NCI-H2227 (cell line): ENCODE measurements around the gene SAT2.
"Not testable (repeated sequence)": the region's sequence is repeated elsewhere in the genome, so short reads cannot be mapped to it uniquely, and the experiment has no call there.

Source experiments
- DNase-seq: peaks from one replicate; lab custom pipeline; 2025; ENCODE audit not compliant: unreplicated experiment; lab: John Stamatoyannopoulos, UW

SAT2 gene

GRCh38 chr17:7627250-7628121 is at the start of gene SAT2:
SAT2 (minus strand) TSS chr17:7627821; CDS start chr17:7627635, 186 bp downstream.
- peak; percentile 92 for DNase-seq

DNA sequence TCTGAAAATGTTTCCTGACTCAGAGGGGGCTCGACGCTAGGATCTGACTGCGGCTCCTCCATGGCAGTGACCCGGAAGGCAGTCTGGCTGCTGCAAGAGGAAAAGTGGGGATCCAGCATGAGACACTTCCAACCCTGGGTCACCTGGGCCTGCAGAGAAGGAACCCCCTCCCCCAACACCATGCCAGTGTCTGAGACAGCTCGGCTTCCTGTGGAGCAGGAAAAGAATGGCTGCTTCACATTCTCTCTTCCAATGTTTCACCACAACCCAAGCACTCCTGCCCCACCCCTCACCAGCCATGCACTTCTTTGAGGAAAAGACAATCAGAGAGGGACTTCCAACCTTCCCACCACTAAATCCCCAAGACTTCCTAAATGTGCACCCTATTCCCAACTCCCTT is 48.9 kb upstream of the SAT2 start:
- no peak for DNase-seq

GRCh38 chr17:7674934-7675333 is 47.3 kb upstream of the SAT2 start:
- no peak for DNase-seq

DNA sequence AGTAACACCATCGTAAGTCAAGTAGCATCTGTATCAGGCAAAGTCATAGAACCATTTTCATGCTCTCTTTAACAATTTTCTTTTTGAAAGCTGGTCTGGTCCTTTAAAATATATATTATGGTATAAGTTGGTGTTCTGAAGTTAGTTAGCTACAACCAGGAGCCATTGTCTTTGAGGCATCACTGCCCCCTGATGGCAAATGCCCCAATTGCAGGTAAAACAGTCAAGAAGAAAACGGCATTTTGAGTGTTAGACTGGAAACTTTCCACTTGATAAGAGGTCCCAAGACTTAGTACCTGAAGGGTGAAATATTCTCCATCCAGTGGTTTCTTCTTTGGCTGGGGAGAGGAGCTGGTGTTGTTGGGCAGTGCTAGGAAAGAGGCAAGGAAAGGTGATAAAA is 45.6 kb upstream of the SAT2 start:
- DNase-seq = peak; percentile 14

- DNase-seq = no peak
These were observed 40.9 kb upstream of the SAT2 start for GRCh38 chr17:7668482-7668881.

DNA sequence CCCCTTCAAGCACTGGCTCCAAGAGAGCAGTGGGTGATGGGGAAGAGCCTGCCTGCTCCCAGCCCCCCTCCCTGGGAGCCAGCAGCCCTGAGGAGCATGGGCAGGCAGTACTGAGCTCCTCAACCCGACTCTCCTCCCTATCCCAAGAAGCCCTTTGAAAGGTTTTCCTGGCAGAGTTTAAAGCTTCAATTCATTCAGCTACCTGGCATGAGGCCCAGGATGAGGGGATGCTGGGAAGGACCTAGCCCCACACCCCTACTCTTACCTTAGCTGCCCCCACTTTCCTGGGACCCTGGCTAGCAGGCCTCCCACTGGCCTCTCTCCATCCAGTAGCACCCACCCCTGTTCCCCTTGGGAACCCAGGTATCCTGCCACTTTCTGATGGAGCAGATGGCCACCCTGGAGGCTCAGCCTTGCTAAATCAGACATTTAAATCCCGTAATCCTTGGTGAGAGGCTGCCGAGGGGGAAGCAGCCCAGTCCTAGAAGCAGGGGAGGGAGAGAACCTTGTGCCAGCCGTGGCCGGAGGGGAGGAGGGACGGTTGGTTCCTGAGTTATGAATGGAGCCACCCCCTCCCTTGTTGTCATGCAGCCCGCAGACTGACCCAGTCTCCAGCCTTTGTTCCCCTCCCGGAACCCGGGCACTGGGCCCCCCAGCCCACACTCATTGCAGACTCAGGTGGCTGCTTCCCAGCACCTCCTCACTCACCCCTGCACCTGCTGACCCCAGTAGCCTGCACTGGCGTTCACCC is 40.2 kb upstream of the SAT2 start:
- peak; percentile 7 for DNase-seq

- peak; percentile 36 for DNase-seq
These were observed 29.5 kb upstream of the SAT2 start for GRCh38 chr17:7656958-7657609.

DNA sequence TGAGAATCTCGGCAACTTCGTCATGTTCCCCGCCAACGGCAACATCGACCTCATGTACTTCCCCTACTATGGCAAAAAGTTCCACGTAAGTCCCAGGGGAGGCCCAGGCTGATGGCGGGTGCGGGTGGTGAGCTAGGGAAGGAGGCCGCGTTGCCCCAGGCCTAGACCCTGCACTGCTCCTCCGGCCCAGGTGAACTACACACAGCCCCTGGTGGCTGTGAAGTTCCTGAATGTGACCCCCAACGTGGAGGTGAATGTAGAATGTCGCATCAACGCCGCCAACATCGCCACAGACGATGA is 27.9 kb upstream of the SAT2 start:
- DNase-seq = no peak

- DNase-seq = peak; percentile 22
These were observed 27.4 kb upstream of the SAT2 start for GRCh38 chr17:7654832-7655540.

DNA sequence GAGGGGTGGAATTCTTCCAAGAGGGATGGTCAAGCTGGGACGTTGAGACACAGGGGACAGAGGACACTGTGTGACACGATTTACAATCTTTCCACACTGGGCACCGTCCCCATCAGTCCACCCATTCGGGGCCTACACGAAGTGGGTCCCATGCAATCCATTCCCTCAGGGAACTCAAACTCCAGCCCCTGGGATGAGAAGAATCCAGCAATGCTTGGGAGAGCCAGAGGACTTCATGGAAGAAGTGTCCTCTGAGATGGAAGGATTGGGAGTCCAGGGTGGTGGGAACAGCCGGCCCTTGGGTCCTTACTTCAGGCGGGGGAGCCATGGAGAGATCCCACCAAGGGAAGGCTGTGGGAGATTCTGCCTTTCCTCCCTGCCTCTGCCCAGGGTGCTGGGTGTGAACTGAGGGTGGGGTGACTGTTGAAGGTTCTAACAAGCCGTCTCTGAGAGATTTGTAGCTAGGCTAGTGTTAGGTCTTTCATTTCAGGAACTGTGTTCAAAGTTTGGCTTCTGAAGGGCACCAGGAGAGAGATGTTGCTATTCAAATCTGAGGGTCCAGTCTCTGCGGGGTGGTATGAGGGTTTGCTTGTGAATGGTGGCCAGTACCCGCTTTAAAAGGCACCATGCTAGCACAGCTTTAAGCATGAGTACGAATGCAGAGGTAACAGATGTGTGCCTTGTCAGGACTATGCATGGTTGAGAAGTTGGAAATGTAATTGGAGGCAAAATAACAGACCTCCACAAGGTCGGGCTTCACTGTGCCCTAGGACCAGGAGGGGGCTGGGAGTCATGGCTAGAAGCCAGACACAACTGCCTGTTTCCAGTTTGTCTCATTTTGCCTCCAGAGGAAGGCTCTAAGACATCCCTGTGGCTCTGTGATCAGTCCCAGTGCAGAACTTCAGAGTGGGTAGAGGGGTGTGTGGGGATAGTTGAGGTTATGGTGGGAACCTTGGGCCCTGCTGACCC is 25.1 kb upstream of the SAT2 start:
- DNase-seq = no peak

- DNase-seq = peak; percentile 75
These were observed 24.2 kb upstream of the SAT2 start for GRCh38 chr17:7651665-7652387.

DNA sequence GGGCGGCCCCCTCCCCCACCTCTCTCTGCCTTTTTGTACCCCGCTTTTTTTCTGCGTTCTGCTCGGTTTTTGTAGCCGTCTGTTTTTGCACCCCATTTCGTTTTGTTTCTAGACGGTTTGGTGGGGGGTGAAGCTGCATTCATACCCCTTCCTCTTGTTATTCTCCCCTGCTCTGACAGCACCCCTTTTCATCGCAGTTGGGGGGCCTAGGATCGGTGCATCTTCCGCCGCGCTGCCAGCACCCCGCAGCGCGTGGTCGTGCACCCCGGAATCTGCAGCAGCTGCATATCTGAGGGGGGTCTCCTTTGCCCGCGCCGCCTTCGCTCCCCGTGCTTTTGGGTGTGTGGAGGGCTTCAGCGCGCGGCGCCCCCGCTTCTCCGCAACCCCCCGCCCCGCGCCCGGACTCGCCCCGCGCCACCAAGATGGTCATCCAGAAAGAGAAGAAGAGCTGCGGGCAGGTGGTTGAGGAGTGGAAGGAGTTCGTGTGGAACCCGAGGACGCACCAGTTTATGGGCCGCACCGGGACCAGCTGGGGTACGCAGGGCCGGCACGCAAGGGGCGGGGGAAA is 23.6 kb upstream of the SAT2 start:
- no peak for DNase-seq

DNA sequence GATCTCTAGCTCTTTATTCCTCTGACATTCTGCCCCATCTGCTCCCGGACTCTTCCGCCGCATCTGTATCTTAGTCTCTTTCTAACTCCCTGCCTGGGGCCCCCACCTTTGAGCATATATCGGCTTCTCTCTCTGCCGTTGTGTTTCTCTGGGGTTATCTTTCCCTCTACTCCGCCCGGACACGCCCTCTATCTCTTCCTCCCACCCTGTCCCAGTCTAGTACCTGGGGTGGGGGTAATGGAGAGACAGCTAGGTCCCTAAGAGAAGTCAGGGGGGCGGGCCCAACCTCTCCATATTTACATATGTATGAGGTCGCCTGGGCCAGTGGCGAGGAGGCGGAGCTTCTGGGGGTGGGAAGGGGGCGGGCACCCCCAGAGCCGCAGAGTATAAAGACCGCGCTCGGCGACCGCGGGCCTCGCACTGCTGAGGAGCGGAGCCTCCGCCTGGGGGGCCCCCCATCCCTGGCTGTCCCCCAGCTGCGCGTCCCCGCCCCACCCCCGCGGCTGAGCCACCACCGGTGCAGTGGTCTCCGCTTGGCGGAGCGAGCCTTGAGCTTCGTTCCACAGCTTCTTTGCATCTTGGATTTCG is 23.0 kb upstream of the SAT2 start, which contains the start of gene ATP1B2:
TSS of gene ATP1B2 (plus strand) at position 418 of the 588 bp plus-strand sequence. CDS start 593 bp downstream, outside the sequence.
- peak; percentile 90 for DNase-seq

DNA sequence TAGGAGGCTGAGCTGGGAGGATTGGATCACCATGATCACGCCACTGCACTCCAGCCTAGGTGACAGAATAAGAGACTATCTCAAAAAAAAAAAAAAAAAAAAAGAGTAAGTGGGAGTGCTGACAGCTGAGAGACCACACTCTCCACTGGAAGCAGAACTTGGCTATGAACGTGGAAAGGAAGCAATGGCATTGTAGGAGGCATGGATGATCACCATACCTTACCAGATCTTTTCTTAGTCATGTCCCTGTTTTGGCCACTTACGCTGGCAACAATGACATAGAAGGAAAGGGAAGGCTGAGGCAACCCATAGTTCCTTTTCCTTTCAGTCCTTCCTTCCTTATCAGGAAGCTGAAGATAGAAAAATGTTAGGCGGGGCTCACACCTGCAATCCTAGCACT is 19.4 kb upstream of the SAT2 start:
- DNase-seq = no peak

GRCh38 chr17:7646457-7646856 is 18.8 kb upstream of the SAT2 start:
- no peak for DNase-seq

GRCh38 chr17:7644775-7645174 is 17.2 kb upstream of the SAT2 start:
- no peak for DNase-seq

DNA sequence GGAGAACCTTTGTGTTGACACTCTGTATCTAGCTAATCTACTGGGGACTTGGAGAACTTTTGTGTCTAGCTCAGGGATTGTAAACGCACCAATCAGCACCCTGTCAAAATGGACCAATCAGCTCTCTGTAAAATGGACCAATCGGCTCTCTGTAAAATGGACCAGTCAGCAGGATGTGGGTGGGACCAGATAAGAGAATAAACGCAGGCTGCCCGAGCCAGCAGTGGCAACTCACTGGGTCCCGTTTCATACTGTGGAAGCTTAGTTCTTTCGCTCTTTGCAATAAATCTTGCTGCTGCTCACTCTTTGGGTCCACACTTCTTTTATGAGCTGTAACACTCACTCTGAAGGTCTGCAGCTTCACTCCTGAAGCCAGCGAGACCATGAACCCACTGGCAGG is 14.0 kb upstream of the SAT2 start:
- DNase-seq = not testable (repeated sequence)

- DNase-seq = no peak
These were observed 13.2 kb upstream of the SAT2 start for GRCh38 chr17:7640783-7641182.

DNA sequence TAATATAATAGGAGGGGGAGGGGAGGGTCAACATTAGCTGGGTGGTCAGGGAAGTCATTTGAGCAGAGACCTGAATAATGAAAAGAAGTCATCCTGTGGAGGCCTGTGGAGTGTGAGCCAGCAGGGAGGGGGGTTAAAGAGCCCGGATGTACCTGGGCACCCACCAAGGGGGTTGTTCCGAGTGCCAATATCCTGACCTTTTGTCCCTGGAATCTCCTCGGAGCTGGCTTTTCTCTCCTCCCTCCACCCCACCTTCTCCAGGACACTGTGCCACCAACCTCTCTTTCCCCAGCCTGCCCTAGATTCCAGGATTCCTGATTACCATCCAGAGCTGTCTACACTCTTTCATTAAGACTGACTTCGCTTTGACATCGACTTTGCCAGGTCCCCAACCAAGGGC is 8.5 kb upstream of the SAT2 start:
- DNase-seq = no peak
